Lower lobe of right lung (tissue), 2 donors: Measurements from ENCODE around the gene GDF9. TPM values are rescaled to one million over a fixed set of nuclear protein-coding genes. Genes with fewer than 3 reads are reported as not detected.

Experiments
- ATAC-seq, 2 donors: fragments of 200-7000 bp; cut with Tn5 transposase; one replicate each; pipeline ENCODE4 v1.9.1; 2020 to 2022; ENCODE audit warnings: mild to moderate bottlenecking in 2 of 2, moderate library complexity in 2 of 2
- DNase-seq: peaks from one replicate; pipeline ENCODE4 v3.0.0-alpha.2; 2020
- H3K27ac ChIP-seq: fragments of 200-600 bp; one replicate; pipeline ENCODE4 v1.8.0; 2022
- H3K27me3 ChIP-seq: fragments of 200-600 bp; one replicate; pipeline ENCODE4 v1.8.0; 2022; ENCODE audit warnings: low read depth
- H3K36me3 ChIP-seq: fragments of 200-600 bp; one replicate; pipeline ENCODE4 v1.8.0; 2022; ENCODE audit warnings: mild to moderate bottlenecking
- H3K4me1 ChIP-seq: fragments of 200-600 bp; one replicate; pipeline ENCODE4 v1.8.0; 2022
- H3K4me3 ChIP-seq: fragments of 200-600 bp; one replicate; pipeline ENCODE4 v1.8.0; 2022; ENCODE audit warnings: mild to moderate bottlenecking
- H3K9me3 ChIP-seq: fragments of 200-600 bp; one replicate; pipeline ENCODE4 v1.8.0; 2022
- intact Hi-C: fragments of 100-400 bp; cut with DNase I; formaldehyde crosslinking; loops from one replicate; pipeline ENCODE4 v1.11.0; 2022
- total RNA-seq: library from RNA; stranded (reverse); fragmentation: NEBNext Ultra II Directional; extraction: Animal tissue kit (Norgen Biotek cat#: 25700); gene quantifications from one replicate; pipeline ENCODE4 v1.2.1, GENCODE V29; 2021
- TF ChIP-seq, protein P1 (sequence below): fragments of 200-600 bp; IDR thresholded peaks from one replicate; pipeline ENCODE4 v1.8.0; 2022; ENCODE audit warnings: antibody characterized with exemption, mild to moderate bottlenecking
- donor health status: DM: no; HTN: yes; CAD: no; lungs with severe emphysema.

Gene GDF9
- total RNA-seq, 1 donor from 2014 or later = 0.15 TPM

DNA sequence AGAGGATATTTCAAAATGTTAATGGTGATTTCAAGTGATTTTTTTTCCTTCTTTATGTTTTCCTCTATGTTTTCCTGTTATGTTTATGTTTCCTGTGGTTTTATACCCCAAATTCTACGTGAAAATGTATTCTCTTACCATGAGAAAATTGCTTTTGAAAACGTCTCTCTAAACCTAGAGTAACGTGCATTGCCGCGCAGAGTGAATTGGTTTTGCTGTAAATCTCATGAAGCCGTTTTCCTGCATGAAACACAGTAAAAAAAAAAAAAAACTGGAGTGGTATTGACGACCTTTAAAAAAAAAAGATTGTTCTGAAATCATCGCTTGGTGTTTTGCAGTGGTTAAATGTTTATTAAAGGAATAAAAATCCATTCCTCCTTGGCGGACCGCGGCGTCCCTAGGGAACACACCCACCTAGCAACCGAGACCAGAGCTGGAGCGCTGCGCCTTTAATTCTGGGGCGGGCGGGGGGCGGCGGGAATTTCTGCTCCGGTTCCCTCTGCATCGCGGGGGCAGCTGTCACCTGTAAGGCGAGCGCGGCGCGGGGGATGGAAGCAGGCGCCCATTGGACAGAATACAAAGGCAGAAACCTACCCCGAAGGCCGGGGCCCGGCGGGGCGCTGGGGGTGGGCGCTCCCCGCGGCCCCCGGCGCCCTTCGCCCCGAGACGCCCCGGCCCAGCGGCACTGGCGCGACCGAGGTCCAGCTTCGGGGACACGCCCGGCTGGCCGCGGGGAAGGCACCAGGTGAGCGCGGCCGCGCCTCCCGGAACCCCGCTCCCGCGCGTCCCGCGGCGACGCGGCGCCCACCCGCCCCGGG lies 53.3 kb downstream of the GDF9 start, which contains the start of gene SOWAHA:
Gene SOWAHA, plus strand, starts transcription at position 522 of the 818 bp plus-strand sequence. CDS start 320 bp downstream, outside the sequence.
- ATAC-seq = peak in 1 of 2 donors; percentile 35

DNA sequence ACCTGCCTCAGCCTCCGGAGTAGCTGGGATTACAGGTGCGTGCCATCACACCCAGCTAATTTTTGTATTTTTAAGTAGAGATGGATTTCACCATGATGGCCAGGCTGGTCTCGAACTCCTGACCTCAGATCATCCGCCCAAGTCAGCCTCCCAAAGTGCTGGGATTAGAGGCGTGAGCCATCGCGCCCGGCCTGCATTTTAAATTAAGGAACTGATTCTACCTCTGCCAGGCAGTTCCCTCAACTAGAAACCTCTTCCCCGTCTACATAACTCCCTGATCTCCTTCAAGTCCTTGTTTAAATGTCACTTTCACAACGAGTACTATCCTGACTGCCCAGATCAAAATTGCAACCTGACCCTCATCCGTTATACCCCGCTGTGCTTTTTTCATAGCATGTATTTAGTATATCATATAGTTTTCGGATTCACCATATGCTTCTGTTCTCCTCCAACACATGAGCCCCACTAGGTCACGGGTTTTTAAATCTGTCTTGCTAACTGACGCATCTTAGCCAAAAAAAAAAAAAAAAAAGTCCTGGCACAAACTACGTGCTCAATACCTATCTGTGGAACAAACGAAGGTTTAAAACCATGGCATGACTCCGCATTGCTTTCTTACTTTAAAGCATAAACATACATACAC lies 54.0 kb downstream of the GDF9 start:
- no peak for ATAC-seq
- H3K27me3 ChIP-seq = peaks cover 49% of the 10 kb centered on the region
- intact Hi-C loops = no loop called here
- H3K9me3 ChIP-seq = no peaks in the 10 kb centered on the region
- no peaks in the 10 kb centered on the region for H3K36me3 ChIP-seq
- TF ChIP-seq, protein P1, sequence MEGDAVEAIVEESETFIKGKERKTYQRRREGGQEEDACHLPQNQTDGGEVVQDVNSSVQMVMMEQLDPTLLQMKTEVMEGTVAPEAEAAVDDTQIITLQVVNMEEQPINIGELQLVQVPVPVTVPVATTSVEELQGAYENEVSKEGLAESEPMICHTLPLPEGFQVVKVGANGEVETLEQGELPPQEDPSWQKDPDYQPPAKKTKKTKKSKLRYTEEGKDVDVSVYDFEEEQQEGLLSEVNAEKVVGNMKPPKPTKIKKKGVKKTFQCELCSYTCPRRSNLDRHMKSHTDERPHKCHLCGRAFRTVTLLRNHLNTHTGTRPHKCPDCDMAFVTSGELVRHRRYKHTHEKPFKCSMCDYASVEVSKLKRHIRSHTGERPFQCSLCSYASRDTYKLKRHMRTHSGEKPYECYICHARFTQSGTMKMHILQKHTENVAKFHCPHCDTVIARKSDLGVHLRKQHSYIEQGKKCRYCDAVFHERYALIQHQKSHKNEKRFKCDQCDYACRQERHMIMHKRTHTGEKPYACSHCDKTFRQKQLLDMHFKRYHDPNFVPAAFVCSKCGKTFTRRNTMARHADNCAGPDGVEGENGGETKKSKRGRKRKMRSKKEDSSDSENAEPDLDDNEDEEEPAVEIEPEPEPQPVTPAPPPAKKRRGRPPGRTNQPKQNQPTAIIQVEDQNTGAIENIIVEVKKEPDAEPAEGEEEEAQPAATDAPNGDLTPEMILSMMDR = no peak
- no peak overlapping the region for H3K27ac ChIP-seq
- peaks cover 13% of the 10 kb centered on the region for H3K4me1 ChIP-seq
- H3K4me3 ChIP-seq = no peak overlapping the region
- no peak for DNase-seq

More for the DNA sequence above, 53.3 kb downstream of the GDF9 start, which contains the start of gene SOWAHA:
- Histone ChIP-seq H3K27me3 (peaks cover 47% of the 10 kb centered on the region), H3K27ac (no peak within 1 kb of the TSS), H3K4me3 (peak within 1 kb of the TSS; percentile 49), H3K4me1 (peaks cover 13% of the 10 kb centered on the region), H3K9me3 (no peaks in the 10 kb centered on the region), H3K36me3 (no peaks in the 10 kb centered on the region)
- DNase-seq = no peak
- intact Hi-C loops = no loop called here
- TF ChIP-seq, protein P1 = no peak

Other genes starting within 250 kb of the GDF9 start
- gene IL13, start 208.3 kb downstream of the GDF9 start, total RNA-seq = not detected
- not detected for gene IL4, start 192.5 kb downstream of the GDF9 start, total RNA-seq
- gene KIF3A, start 128.9 kb downstream of the GDF9 start, total RNA-seq = 10.8 TPM
- gene CCNI2, start 119.0 kb downstream of the GDF9 start, total RNA-seq = 1.1 TPM
- 32.8 TPM for gene SEPTIN8, start 89.2 kb downstream of the GDF9 start, total RNA-seq
- 0.18 TPM for gene SOWAHA, start 53.2 kb downstream of the GDF9 start, total RNA-seq
- 17.3 TPM for gene SHROOM1, start 35.8 kb downstream of the GDF9 start, total RNA-seq
- gene UQCRQ, start 173 bp upstream of the GDF9 start, total RNA-seq = 271 TPM
- 1.7 TPM for gene LEAP2, start 7.2 kb upstream of the GDF9 start, total RNA-seq
- gene AFF4, start 97.2 kb upstream of the GDF9 start, total RNA-seq = 68.6 TPM
- gene ZCCHC10, start 160.1 kb upstream of the GDF9 start, total RNA-seq = 18.5 TPM
- 66.0 TPM for gene HSPA4, start 185.5 kb upstream of the GDF9 start, total RNA-seq